ENCODE results near the gene FSD2. TPM values are rescaled to one million over a fixed set of nuclear protein-coding genes. Genes with fewer than 3 reads are reported as not detected.

The FSD2 gene
- total RNA-seq, 1 experiment from 2014 or later, result not detected

- H3K27ac ChIP-seq (ENCODE audit: low read depth, low read length, poor library complexity, severe bottlenecking), result no peak overlapping the region
- CTCF ChIA-PET, result no interaction called here
- no peaks in the 10 kb centered on the region for H3K36me3 ChIP-seq (ENCODE audit: insufficient read depth, low read length, poor library complexity, severe bottlenecking)
- H3K4me1 ChIP-seq (ENCODE audit: insufficient read depth, low read length, poor library complexity, severe bottlenecking), result peaks cover 6% of the 10 kb centered on the region
- BruUV-seq (replicated peaks), result no TSS peak
- intact Hi-C loops (cut with micrococcal nuclease; ENCODE audit: unreplicated experiment), result no loop called here
- POLR2A ChIA-PET (ENCODE audit: low non-redundant PET), result no interaction called here
- no peaks in the 10 kb centered on the region for H3K27me3 ChIP-seq (replicated peaks; ENCODE audit: insufficient read depth, low read depth, low read length, poor library complexity)
- no peaks in the 10 kb centered on the region for H3K9me3 ChIP-seq (ENCODE audit: low read depth, low read length, poor library complexity, severe bottlenecking)
- DNase-seq (ENCODE audit: low spot score), result no peak
- TF ChIP-seq EZH2 (IDR thresholded peaks at IDR 0.05; ENCODE audit: borderline replicate concordance, low read depth, low read length, poor library complexity, severe bottlenecking), result no peak
- no peak for TF ChIP-seq CTCF (conservative IDR thresholded peaks at IDR 0.05; ENCODE audit: low read depth, low read length)
- no peak overlapping the region for H3K4me3 ChIP-seq (ENCODE audit: low read depth, low read length, poor library complexity, severe bottlenecking)
These were observed 40.8 kb upstream of the FSD2 start for GRCh38 chr15:82846621-82847020.

GRCh38 chr15:82845686-82846085 is 39.8 kb upstream of the FSD2 start:
- Histone ChIP-seq H3K27ac (ENCODE audit: low read depth, low read length, poor library complexity, severe bottlenecking) (no peak overlapping the region), H3K36me3 (ENCODE audit: insufficient read depth, low read length, poor library complexity, severe bottlenecking) (no peaks in the 10 kb centered on the region), H3K27me3 (replicated peaks; ENCODE audit: insufficient read depth, low read depth, low read length, poor library complexity) (no peaks in the 10 kb centered on the region), H3K4me1 (ENCODE audit: insufficient read depth, low read length, poor library complexity, severe bottlenecking) (no peaks in the 10 kb centered on the region), H3K9me3 (ENCODE audit: low read depth, low read length, poor library complexity, severe bottlenecking) (no peaks in the 10 kb centered on the region), H3K4me3 (ENCODE audit: low read depth, low read length, poor library complexity, severe bottlenecking) (no peak overlapping the region)
- POLR2A ChIA-PET (ENCODE audit: low non-redundant PET), result no interaction called here
- BruUV-seq (replicated peaks), result no TSS peak
- CTCF ChIA-PET, result no interaction called here
- intact Hi-C loops (cut with micrococcal nuclease; ENCODE audit: unreplicated experiment), result no loop called here
- TF ChIP-seq EZH2 (IDR thresholded peaks at IDR 0.05; ENCODE audit: borderline replicate concordance, low read depth, low read length, poor library complexity, severe bottlenecking) (no peak), CTCF (conservative IDR thresholded peaks at IDR 0.05; ENCODE audit: low read depth, low read length) (no peak)
- no peak for DNase-seq (ENCODE audit: low spot score)

- Histone ChIP-seq H3K4me1 (ENCODE audit: insufficient read depth, low read length, poor library complexity, severe bottlenecking) (no peaks in the 10 kb centered on the region), H3K36me3 (ENCODE audit: insufficient read depth, low read length, poor library complexity, severe bottlenecking) (no peaks in the 10 kb centered on the region), H3K27me3 (replicated peaks; ENCODE audit: insufficient read depth, low read depth, low read length, poor library complexity) (no peaks in the 10 kb centered on the region), H3K9me3 (ENCODE audit: low read depth, low read length, poor library complexity, severe bottlenecking) (no peaks in the 10 kb centered on the region), H3K4me3 (ENCODE audit: low read depth, low read length, poor library complexity, severe bottlenecking) (no peak overlapping the region), H3K27ac (ENCODE audit: low read depth, low read length, poor library complexity, severe bottlenecking) (no peak overlapping the region)
- no TSS peak for BruUV-seq (replicated peaks)
- intact Hi-C loops (cut with micrococcal nuclease; ENCODE audit: unreplicated experiment), result no loop called here
- no peak for TF ChIP-seq CTCF (conservative IDR thresholded peaks at IDR 0.05; ENCODE audit: low read depth, low read length)
- no peak for TF ChIP-seq EZH2 (IDR thresholded peaks at IDR 0.05; ENCODE audit: borderline replicate concordance, low read depth, low read length, poor library complexity, severe bottlenecking)
- ChIA-PET CTCF (no interaction called here), POLR2A (ENCODE audit: low non-redundant PET) (no interaction called here)
- DNase-seq (ENCODE audit: low spot score), result no peak
These were observed 37.7 kb upstream of the FSD2 start for GRCh38 chr15:82843566-82843965.
